SJSA1 (cell line): ENCODE results near the gene FBXO42. TPM values are rescaled to one million over a fixed set of nuclear protein-coding genes. Genes with fewer than 3 reads are reported as not detected.
"Not testable (repeated sequence)": the region's sequence is repeated elsewhere in the genome, so short reads cannot be mapped to it uniquely, and the experiment has no call there.

Experiments
- DNase-seq, 2 experiments: peaks; one replicate each; pipeline ENCODE4 v3.0.0-alpha.2; 2015 to 2020; ENCODE audit warnings: low spot score in 2 of 2, low read depth in 1 of 2
- H3K27ac ChIP-seq: fragments of 250-450 bp; sonication (Bioruptor Pico); 2 replicates; pipeline ENCODE4 v1.5.1; 2020; ENCODE audit warnings: mild to moderate bottlenecking, moderate library complexity
- H3K27me3 ChIP-seq: fragments of 250-450 bp; sonication (Bioruptor Pico); replicated peaks from 2 replicates; pipeline ENCODE4 v1.5.1; 2020; ENCODE audit warnings: mild to moderate bottlenecking, moderate library complexity
- H3K36me3 ChIP-seq: fragments of 250-450 bp; sonication (Bioruptor Pico); 2 replicates; pipeline ENCODE4 v1.5.1; 2020; ENCODE audit warnings: mild to moderate bottlenecking
- H3K4me1 ChIP-seq: fragments of 250-450 bp; sonication (Bioruptor Pico); replicated peaks from 2 replicates; pipeline ENCODE4 v1.6.1; 2021; ENCODE audit warnings: mild to moderate bottlenecking
- H3K4me3 ChIP-seq: fragments of 250-450 bp; sonication (Bioruptor Pico); 2 replicates; pipeline ENCODE4 v1.5.1; 2020; ENCODE audit warnings: mild to moderate bottlenecking
- H3K9me3 ChIP-seq: fragments of 250-450 bp; sonication (Bioruptor Pico); replicated peaks from 2 replicates; pipeline ENCODE4 v1.5.1; 2020; ENCODE audit warnings: mild to moderate bottlenecking
- total RNA-seq: library from RNA; depleted of rRNA; stranded (reverse); fragments of >200 nt; shearing (Covaris generic); gene quantifications from 2 replicates; pipeline ENCODE4 v1.2.3, GENCODE V29; 2014

FBXO42 gene
- total RNA-seq, 1 experiment from 2014 or later, result 20.0 TPM

DNA sequence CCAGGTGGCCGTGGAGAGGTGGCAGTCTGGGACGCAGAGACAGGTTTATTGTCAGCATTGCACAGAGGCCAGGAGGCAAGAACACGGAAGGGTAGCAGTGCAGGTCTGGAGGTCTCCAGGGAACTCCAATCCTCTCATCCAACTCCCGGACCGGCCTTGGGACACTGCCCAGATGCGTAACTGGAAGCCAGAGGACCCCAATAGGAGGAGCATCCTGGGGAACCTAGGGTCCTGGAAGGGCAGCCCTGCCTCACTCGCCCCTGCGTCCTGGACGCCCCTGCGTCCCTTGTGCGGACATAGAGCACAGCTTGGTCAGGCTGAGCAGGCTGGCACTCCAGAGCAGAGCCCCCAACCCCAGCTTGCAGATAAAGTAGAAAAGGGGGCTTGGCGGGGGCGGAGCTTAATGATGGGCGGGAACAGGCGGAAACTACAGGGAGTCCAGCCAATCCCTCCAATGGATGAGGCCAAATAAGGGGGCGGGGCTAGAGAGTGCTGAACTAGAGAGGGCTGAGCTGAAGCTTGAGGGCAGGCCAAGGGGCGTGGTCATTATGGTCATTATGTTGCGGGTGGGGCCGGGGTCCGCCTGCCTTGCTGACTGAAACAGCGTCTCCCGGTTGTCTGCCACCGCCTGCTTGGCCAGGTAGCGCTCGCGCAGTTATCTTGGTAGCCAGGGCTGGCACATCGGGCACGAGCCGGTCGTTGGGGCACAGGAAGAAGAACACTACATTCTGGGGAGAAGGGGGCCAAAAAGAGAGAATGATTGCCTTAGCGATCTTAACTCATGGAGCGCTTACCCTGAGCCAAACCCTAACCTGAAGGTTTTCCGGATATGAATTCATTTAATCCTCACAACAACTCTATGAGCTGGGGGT is 136.2 kb downstream of the FBXO42 start:
- Histone ChIP-seq H3K27me3 (no peaks in the 10 kb centered on the region), H3K36me3 (no peaks in the 10 kb centered on the region), H3K4me3 (no peak overlapping the region), H3K9me3 (no peaks in the 10 kb centered on the region), H3K27ac (no peak overlapping the region), H3K4me1 (peaks cover 11% of the 10 kb centered on the region)
- DNase-seq, result peak in 1 of 2 experiments; percentile 68

DNA sequence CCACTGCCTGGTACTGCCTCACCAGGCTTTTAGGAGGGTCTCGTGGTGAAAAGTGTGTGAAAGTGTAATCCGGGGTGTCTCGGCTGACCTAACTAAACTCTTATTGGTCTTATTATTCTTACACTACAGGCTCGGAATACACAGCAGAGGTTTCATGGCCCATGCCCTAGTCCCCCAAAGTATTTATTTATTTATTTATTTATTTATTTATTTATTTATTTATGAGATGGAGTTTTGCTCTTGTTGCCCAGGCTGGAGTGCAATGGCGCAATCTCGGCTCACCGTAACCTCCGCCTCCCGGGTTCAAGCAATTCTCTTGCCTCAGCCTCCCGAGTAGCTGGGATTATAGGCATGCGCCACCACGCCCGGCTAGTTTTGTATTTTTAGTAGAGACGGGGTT is 137.0 kb downstream of the FBXO42 start:
- H3K4me1 ChIP-seq, result peaks cover 11% of the 10 kb centered on the region
- H3K27me3 ChIP-seq, DNase-seq, H3K27ac ChIP-seq, H3K4me3 ChIP-seq, H3K9me3 ChIP-seq, H3K36me3 ChIP-seq: not testable (repeated sequence)

DNA sequence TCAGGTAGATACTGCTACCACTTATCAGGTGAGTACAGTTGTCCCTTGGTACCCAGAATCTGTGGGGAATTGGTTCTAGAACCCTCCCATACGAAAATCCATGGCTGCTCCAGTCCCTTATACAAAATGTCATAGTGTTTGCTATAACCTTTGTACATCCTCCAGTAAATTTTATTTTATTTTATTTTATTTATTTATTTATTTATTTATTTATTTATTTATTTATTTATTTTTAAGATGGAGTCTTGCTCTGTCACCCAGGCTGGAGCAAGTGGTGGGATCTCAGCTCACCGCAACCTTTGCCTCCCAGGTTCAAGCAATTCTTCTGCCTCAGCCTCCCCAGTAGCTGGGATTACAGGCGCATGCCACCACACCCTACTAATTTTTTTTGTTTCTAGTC is 138.7 kb downstream of the FBXO42 start:
- not testable (repeated sequence) for H3K27ac ChIP-seq, H3K4me3 ChIP-seq, H3K27me3 ChIP-seq, DNase-seq, H3K9me3 ChIP-seq, H3K36me3 ChIP-seq
- H3K4me1 ChIP-seq, result peaks cover 11% of the 10 kb centered on the region

DNA sequence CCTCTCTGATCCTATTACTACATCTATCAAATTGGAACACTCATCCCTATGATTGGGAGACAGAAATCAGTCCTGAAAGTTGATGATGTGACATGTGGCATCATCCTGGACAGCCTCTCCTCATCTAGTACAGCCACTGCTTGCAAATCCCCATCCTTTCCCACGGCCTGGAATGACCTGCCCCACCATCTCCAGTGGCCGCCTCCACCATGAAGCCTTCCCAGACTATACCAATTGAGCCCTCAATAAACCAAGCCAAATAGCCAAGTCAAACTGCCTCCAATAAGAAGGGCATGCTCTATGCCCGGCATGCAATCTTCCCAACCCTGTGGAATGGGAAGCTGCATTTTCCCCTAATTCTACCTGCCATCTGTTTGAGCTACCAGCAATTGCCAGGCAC is 139.3 kb downstream of the FBXO42 start:
- H3K27me3 ChIP-seq, result no peaks in the 10 kb centered on the region
- no peak for DNase-seq
- no peaks in the 10 kb centered on the region for H3K36me3 ChIP-seq
- no peaks in the 10 kb centered on the region for H3K9me3 ChIP-seq
- no peak overlapping the region for H3K4me3 ChIP-seq
- H3K27ac ChIP-seq, result no peak overlapping the region
- peaks cover 14% of the 10 kb centered on the region for H3K4me1 ChIP-seq

DNA sequence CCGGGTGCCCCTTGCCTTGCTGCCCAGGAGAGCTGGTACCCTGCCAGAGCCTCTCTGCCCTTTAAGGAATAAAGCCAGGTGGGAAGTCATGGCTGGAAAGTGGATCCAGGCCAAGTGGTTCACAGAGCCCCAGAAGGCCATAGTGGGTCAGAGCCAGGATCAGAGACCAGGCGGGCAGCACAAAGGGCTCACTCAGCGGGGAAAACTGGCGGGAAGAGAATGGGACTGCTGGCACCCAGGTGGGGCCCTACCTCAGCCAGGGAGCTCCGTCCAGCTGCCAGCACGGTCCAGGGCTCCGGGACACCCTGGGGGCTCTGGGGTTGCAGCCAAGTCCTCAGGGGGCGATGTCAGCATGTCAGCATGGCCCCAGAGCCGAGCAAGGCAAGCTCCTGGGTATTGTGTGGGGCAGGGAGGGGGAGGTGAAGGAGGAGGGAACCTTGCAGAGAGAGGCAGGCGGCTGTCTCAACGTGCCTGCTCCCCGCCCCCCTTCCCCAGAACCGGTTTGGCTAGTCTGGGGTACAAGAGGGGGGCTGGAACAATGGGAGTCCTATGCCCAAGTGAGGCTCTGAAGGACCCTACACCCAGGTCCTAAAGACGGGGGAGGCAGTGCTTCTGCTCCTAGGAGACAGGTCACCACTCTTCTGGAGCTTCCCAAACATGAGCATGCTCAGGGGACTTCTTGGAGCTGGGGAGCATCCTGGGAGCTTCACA is 139.9 kb downstream of the FBXO42 start, which contains the start of gene ARHGEF19:
ARHGEF19 (minus strand) TSS at position 402 of the 711 bp plus-strand sequence. CDS start 3,598 bp downstream, outside the sequence.
- H3K36me3 ChIP-seq, result no peaks in the 10 kb centered on the region
- H3K4me3 ChIP-seq, result no peak within 1 kb of the TSS
- no peaks in the 10 kb centered on the region for H3K27me3 ChIP-seq
- no peaks in the 10 kb centered on the region for H3K9me3 ChIP-seq
- no peak for DNase-seq
- H3K4me1 ChIP-seq, result peaks cover 16% of the 10 kb centered on the region
- no peak within 1 kb of the TSS for H3K27ac ChIP-seq

DNA sequence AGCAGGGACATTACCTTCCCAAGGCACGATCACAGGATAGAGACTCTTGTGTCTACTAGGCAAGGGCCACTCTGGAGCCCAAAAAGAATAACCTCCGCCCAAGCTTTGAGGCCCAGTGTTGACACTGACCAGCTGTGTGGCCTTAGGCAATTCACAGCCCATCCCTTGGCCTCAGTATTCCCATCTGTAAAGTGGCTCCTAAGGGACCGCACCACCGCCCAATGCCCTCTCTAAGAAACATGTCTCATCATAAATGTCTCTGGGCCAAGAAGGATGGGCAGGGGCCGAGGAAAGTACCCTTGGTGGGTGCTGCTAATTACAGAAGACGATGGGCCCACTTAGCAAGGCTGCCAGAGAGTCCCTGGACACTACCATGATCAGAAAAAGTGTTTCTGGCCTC is 140.5 kb downstream of the FBXO42 start:
- Histone ChIP-seq H3K27me3 (no peaks in the 10 kb centered on the region), H3K9me3 (no peaks in the 10 kb centered on the region), H3K27ac (no peak overlapping the region), H3K4me1 (peaks cover 16% of the 10 kb centered on the region), H3K36me3 (no peaks in the 10 kb centered on the region), H3K4me3 (no peak overlapping the region)
- DNase-seq, result no peak

DNA sequence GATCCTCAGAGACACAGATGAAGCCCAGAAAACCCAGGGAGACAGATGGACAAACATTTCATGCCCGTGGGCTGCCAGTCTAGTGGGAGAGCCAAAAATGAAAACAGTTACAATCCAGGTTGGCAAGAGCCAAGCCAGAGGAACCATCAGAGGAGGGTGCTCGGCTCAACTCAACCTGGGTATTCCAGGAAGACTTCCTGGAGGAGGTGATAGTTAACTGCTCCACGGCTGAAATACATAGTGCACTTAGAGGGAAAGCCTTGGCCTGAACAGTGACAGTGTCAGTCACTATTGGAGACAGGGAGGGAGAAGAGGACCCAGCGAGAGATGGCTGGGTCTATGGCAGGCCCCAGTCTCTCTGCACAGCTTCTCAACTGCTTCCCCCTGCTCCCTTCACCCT is 141.7 kb downstream of the FBXO42 start:
- H3K4me3 ChIP-seq, result no peak overlapping the region
- peaks cover 18% of the 10 kb centered on the region for H3K4me1 ChIP-seq
- DNase-seq, result no peak
- no peaks in the 10 kb centered on the region for H3K27me3 ChIP-seq
- no peaks in the 10 kb centered on the region for H3K9me3 ChIP-seq
- H3K36me3 ChIP-seq, result no peaks in the 10 kb centered on the region
- no peak overlapping the region for H3K27ac ChIP-seq

DNA sequence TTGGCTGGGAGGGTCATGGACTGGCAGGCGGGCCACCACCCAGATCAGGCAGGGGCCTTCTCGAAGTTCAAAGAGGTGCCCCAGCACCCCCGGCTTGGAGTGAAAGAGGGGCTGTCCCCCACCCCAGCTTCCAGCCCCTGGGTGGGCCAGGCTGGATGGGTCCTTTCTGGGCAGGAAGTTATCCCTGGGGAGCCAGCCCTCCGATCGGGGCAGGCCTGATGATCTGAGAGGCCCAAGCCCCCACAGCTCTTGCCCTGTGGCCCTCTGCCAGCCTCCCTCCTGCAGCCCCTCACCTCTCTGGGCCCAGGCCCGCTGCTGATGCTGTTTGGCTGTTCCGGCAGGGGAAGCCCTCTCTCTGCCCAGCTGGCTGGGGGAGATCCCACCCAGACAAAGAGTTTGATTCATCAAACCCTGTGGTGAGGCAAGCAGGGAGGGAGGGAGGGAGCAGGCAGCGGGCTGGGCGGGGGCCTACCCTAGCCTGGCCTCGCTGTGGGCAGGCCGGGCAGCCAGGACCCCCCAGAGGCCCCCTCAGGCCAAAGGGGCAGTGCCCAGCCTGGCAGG is 142.4 kb downstream of the FBXO42 start:
- no peaks in the 10 kb centered on the region for H3K27me3 ChIP-seq
- H3K4me3 ChIP-seq, result no peak overlapping the region
- H3K27ac ChIP-seq, result no peak overlapping the region
- no peak for DNase-seq
- H3K36me3 ChIP-seq, result no peaks in the 10 kb centered on the region
- H3K9me3 ChIP-seq, result no peaks in the 10 kb centered on the region
- peaks cover 18% of the 10 kb centered on the region for H3K4me1 ChIP-seq

DNA sequence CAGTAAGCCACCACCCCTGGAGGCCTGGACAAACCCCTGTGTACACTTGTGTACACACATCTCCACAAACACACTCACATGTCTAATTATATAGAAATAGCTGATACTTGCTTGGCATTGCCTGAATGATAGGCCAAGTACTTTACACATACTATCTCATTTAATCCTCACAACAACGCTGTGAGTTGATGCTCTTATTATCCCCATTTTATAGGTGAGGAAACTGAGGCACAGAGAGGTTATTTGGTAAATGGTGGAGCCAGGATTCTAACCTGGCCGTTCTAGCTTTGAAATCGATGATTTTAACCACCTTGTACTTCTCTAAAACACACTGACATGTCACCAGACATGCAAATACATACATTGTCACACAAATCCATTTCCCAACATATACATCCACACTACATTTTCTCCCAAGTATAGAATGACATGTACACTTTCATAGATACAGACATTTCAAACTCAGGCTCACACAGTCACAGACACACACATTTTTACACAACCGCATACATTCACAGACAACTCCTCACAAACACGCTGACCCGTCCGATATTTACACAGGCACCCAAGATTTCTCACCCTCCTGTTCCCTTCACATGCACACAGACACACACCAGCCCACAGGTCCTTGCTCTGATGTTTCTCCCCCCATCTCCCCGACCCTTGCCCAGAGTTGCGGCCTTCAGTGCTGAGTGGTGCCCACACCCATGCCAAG is 143.0 kb downstream of the FBXO42 start:
- Histone ChIP-seq H3K36me3 (no peaks in the 10 kb centered on the region; the same call in 1 of the 2 replicates), H3K27ac (no peak overlapping the region), H3K9me3 (no peaks in the 10 kb centered on the region), H3K27me3 (no peaks in the 10 kb centered on the region), H3K4me3 (no peak overlapping the region), H3K4me1 (peaks cover 18% of the 10 kb centered on the region)
- DNase-seq, result no peak

DNA sequence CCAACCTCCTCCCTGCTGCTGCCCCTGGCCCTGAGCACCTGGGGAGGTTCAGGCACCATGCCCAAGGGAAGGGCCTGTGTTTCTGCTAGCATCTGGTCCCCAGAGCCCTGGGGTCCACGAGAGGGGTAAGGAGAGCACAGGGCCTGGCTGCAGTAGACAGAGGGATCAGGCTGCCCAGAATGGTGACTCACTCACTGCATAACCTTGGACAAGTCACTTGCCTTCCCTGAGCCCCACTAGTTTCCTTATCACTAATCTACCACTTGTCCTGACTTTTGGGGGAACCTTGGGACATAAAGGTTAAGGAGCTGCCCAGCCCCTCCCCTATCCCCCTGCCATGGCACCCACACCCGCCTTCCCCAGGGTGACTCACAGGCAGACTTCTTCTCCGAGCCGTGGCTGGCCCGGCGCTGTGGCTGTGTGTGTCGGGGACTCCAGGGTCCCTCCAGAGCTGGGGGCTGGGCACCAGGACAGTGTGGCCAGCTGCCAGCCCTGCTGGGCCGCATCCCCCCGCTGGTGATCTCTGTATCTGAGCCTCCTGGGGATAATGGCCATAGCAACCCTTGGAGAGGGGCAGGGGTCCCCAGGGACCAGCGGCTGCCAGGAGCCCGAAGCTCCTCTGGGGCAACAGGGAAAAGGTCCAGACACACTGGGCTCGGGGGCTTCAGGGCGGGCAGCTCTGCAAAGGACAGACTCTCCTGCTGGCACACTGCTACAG is 143.9 kb downstream of the FBXO42 start:
- Histone ChIP-seq H3K27ac (no peak overlapping the region), H3K27me3 (no peaks in the 10 kb centered on the region), H3K4me1 (peaks cover 18% of the 10 kb centered on the region), H3K36me3 (no peaks in the 10 kb centered on the region; the same call in 1 of the 2 replicates), H3K4me3 (no peak overlapping the region), H3K9me3 (no peaks in the 10 kb centered on the region)
- DNase-seq, result peak in 1 of 2 experiments; percentile 45

DNA sequence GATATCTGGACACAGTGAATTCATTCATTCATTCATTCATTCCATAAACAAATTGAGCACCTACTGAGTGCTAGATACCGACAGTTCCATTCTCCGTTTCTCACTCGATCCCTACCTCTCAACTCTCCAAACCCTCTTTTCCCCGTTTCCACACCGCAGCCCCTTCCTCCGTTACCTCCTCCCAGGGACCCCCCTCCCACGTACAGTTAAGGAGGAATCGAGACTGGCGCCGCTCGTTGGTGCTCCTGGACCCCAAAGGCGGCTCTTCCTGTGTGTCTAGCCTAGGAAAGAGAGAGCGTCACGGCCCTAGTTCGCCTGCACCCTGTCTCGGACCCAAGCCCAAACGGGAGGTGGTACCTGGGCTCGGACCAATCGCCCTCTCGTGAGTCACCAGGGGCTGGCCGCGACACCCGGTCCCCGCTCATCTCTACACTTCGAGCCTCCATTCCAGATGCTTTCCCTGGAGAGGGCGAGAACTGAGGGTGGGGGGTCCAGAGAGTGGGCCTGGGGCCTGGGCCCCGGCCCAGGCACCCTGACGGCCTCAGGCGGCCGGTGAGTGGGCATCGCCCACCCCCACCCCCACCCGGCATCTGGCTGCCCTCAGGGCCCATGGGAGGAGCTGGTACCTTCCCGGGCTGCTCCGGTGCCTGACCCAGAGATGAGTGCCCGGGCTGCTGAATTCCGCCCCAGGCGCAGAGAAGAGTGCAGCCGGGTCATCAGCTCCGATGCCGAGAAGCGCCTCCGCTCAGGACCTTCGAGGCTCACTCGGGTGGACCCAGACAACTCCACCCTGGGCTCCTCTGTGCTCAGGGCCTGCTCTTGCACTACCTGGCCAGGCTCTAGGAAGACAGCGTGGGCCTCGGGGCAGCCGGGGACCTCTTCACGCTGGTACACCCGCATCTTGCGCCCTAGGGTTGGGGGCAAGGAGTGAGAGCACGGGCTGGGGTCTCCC is 144.7 kb downstream of the FBXO42 start:
- no peaks in the 10 kb centered on the region for H3K9me3 ChIP-seq
- H3K27ac ChIP-seq, result peak overlapping the region; percentile 70
- no peaks in the 10 kb centered on the region for H3K27me3 ChIP-seq
- no peak for DNase-seq
- peaks cover 18% of the 10 kb centered on the region for H3K4me1 ChIP-seq
- H3K4me3 ChIP-seq, result peak overlapping the region; percentile 41
- no peaks in the 10 kb centered on the region; the same call in 1 of the 2 replicates for H3K36me3 ChIP-seq
